Right hindlimb (tissue), 1 donor: ENCODE measurements around the gene STOML1.

Experiments
- DNase-seq: peaks from one replicate; pipeline ENCODE4 v3.0.0-alpha.2; 2018

STOML1 gene, protein sequence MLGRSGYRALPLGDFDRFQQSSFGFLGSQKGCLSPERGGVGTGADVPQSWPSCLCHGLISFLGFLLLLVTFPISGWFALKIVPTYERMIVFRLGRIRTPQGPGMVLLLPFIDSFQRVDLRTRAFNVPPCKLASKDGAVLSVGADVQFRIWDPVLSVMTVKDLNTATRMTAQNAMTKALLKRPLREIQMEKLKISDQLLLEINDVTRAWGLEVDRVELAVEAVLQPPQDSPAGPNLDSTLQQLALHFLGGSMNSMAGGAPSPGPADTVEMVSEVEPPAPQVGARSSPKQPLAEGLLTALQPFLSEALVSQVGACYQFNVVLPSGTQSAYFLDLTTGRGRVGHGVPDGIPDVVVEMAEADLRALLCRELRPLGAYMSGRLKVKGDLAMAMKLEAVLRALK

DNA sequence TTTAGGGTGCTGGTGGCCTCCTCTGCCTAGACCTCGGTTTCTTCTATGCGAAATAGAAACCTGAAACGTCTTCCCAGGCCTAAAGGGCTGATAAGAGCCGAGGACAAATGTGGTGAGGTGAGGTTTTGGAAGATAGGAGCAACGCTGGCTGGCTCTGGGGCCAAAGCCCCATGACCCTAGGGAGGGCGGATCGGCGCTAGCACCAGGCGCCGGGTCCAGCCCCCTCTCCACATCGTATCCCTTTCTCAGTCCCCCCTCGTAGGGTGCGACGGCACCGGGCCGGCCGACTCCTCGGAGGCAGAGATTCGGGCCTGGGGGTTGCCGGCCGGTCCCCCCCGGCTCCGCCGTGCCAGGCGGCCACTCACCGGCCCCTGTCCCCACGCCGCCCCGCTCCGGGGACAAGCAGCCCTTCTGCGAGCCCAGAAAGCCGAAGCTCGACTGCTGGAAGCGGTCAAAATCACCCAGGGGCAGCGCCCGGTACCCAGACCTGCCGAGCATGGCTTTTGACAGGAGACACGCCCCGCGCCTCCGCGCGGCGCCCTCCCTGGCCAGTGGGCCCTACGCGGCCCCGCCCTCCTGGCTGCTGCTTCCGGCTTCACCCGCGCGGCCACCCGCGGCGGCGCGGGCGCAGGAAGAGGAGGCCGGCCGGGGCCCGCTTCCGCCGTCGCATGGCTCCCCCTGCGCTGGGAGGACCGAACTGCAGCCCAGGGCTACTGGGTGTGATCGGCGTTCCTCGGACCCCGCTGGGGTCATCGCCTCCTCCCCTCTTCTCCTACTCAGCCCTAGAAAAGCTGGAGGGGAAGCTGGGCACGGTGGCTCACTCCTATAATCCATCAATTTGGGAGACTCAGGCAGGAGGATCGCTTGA lies at the start of gene STOML1:
STOML1 (minus strand) TSS at position 570 of the 868 bp plus-strand sequence; CDS start at position 498, 72 bp downstream.
- DNase-seq: peak; percentile 94

DNA sequence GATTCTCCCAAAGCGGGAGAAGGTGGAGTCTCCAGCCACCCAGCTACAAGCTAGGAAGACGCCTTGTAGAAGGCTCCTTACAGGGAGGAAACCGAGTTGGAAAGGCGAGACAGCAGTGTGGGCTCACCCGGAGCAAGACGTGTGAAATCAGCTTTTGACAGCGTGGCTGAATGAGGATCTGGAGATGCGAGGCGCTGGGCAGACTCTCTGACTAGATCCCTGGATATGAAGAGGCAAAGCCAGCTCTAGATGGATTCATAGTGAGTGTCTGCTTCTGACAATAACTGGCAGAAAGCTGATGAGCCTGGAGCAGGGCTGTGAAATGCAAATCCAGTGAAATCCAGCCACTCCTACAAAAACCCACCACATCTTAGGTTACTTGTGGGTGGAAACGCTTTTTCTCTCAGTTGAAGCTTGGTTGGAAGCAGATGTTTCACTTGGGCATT lies 49.2 kb upstream of the STOML1 start:
- no peak for DNase-seq

GRCh38 chr15:74040109-74040850 lies 48.2 kb upstream of the STOML1 start:
- peak; percentile 78 for DNase-seq

DNA sequence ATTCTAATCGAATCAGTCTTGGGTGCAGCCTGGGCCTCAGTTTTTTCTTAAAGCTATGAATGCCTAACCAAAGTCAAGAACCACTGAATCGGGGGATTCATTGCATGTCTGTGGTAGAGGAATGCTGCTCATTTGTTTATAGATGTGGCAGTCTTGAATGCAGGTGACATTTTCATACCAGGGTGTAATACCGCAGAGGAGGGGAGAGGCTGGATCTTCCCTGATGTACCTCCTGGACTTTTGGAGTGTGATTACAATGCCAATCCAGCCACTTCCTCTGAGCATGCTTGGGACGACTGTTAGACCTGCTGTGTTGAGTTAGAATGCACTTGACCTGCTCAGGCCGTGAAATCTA lies 47.5 kb upstream of the STOML1 start:
- DNase-seq: no peak

GRCh38 chr15:74038707-74039655 lies 46.9 kb upstream of the STOML1 start:
- DNase-seq: no peak

DNA sequence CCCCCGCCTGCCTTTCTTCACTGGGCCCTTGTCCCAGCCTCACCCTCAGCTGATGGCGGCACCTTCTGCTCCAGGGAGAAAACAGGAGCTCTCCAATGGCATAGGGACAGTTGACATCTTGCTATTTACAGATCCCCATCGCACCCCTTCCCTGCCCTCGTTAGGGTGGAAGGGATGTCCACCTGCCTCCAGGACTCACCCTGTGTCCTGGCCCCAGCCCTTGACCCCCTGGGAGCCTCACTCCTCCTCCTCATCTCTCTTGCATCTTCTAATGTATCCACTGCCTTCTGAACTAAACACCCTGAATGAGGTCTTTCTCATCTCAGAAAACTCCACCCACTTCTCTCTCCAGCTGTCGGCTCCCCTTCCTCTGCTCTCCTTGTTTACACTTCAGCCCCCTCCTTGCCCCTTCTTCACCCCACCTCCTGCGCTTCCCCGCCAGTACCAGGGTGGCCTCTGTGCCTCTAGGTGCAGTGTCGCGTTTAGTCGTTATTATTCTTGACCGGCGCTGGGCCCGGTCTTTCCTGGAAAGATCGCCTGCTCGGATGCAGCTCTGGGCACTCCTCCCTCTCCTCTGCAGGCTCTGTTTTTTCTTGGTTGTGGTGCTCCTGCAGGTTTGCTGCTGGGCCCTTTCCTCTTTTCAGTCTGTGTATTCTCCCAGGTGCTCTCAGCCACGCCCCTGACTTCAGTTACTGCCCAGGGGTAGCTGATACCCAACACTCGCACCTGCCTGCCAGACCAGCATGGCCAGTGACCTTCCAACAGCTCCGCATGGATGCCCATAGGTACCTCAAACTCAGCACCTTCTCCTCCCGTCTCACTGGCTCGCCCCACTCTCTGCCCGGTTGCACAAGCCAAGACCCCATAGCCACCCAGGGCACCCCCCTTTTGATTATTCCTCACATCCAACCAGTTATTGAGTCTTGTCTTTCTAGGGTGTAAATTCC lies 45.3 kb upstream of the STOML1 start:
- no peak for DNase-seq

DNA sequence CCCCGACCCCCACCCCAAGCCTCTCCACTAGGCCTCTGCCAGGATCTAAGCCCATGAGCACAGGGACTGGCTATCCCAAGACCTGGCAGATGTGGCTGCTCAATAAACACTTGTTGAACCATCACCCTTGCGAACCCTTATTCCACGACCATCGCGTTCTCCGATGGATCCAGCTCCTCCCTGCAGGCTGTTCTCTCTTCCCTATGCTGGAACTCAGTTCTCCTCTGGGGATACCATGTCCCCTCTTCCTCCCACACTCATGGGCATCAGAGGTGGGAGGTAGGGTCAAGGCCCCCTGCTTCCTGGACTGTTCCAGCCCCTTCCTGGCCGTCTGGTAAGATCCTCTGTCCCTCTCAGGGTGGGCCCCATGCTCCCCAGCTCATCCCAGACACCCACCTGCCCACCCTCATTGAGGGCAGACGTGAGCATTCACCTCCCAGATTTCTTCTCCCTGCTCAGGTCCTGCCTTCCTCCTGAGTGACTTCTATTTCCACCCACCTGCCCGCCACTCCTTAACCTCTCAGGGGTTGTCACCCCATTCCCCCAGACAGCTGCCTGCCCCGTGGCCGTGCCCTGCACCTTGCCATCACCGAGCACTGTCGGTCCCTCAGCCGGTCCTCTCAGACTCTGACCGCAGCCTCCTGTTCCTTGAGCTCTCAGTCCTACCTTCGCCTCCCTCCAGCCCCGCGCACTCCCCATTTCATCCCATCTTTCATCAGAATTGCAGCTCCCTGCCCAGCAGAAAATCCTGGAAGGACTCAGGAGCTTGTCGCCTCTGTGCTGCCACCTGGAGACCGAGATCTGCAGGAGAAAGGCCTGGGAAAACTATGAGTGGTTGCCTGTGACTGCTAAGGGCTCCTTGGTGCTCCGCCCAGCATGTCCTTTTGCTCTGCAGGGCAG lies 44.4 kb upstream of the STOML1 start:
- peak; percentile 69 for DNase-seq

- no peak for DNase-seq
Observed at GRCh38 chr15:74035121-74036017, 43.3 kb upstream of the STOML1 start.

DNA sequence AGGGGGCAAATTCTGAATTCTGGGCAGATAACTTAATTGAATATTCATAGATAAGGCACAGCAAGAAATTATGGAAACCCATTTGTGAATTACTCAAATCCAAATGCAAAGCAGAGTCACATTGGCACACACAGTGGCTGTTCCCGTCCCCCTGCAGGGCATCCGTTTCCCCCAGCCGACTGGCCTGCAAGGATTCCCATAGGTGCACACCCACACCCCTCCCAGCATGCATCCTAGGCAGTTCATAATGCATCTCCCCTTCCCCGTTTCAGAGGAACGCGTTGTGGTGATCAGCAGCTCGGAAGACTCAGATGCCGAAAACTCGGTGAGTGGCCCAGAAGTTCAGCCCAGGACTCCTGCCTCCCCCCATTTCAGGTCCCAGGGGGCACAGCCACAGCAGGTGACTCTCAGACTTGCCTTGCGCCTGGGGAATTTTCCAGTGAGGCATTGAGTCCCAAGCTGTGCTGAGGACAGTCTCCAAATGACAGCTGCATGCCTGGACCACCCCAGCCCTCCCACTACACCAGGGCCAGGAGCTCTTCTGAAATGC lies 42.2 kb upstream of the STOML1 start:
- DNase-seq: no peak

- no peak for DNase-seq
Observed at GRCh38 chr15:74032606-74033561, 40.8 kb upstream of the STOML1 start.

DNA sequence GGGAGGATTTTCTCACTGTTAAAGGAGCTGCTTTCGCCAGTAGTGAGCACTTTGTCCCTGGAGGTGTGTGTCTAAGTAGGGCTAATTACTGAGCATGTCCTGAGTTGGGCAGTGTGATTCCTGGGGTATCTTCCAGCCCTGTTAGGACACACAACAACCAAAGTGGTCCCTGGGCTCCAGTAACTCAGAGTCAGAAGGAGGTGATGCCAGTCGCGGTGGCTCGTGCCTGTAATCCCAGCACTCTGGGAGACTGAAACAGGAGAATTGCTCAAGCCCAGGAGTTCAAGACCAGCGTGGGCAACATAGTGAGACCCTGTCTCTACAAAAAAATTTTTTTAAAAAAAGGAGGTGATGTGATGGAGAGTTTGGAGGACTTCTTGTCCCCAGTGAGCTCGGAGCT lies 40.0 kb upstream of the STOML1 start:
- no peak for DNase-seq

DNA sequence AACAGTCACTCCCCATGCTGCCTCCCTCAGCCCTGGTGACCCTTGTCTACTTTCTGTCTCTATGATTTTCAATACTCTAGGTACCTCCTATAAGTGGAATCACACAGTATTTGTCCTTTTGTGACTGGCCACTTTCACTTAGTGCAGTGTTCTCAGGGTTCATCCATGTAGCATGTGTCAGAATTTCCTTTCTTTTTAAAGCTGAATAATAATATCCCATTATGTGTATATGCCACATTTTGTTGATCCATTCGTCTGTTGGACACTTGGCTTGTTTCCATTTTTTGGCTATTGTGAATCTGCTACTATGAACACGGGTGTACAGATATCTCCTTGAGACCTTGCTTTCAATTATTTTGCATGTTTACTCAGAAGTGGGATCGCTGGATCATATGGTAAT lies 36.6 kb upstream of the STOML1 start:
- DNase-seq: no peak

GRCh38 chr15:74027688-74028087 lies 35.6 kb upstream of the STOML1 start:
- DNase-seq: no peak

DNA sequence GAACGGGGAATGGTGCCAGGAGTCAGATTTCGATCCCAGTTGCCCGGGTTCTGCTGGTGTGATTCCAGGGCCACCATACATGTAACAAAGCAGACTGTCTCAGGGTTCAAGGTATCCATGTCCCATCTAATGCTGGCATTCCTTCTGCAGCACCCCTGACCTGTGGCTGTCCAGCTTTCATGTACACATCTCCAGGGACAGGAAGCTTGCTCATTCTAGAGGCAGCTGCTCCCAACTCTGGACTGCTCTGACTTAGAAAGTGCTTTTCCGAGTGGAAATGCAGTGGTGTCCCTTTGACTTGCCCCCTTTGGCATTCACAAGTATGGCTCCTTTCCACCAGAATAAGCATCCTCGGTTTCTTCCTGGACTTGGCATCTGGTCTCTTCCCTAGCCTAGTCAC lies 33.3 kb upstream of the STOML1 start:
- DNase-seq: no peak

DNA sequence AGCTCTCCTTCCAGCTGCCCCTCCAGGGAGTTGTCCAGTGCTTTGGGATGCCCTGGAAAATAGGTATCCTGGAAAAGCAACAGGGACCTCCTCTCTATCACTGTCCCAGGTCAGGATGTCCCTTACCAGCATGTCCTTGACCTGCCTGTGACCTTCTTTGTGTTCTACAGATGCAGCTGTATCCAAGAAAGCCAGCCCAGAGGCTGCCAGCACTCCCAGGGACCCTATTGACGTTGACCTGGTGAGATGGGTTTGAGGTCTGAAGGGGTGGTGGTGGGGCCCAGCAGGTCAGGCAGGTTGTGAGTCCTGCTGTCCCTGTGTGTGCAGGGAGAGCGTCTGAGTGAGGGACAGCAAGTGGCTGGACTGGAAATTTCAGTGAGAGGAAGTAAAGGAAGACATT lies 32.6 kb upstream of the STOML1 start:
- no peak for DNase-seq

GRCh38 chr15:74022706-74023470 lies 30.8 kb upstream of the STOML1 start:
- DNase-seq: no peak
